Brain microvascular endothelial cell (primary cell): ENCODE measurements around the gene CAMK1D.

Source experiments
- DNase-seq: peaks from one replicate; pipeline ENCODE4 v3.0.0-alpha.2; 2020
- H3K27ac ChIP-seq: fragments of 250-450 bp; sonication (Bioruptor Pico); 2 replicates; pipeline ENCODE4 v1.5.1; 2020; ENCODE audit warnings: mild to moderate bottlenecking, moderate library complexity
- H3K27me3 ChIP-seq: fragments of 250-450 bp; sonication (Bioruptor Pico); replicated peaks from 2 replicates; pipeline ENCODE4 v1.5.1; 2020; ENCODE audit warnings: mild to moderate bottlenecking
- H3K36me3 ChIP-seq: fragments of 250-450 bp; sonication (Bioruptor Pico); replicated peaks from 2 replicates; pipeline ENCODE4 v1.5.1; 2020; ENCODE audit warnings: mild to moderate bottlenecking
- H3K4me3 ChIP-seq: 2 replicates; pipeline ENCODE4 v1.5.1; 2011; ENCODE audit warnings: low read depth, mild to moderate bottlenecking, control low read depth, low read length, moderate library complexity
- in situ Hi-C: cut with HindIII; loops from 2 replicates; pipeline ENCODE4 v1.10.0; 2017; ENCODE audit warnings: low sequenced_read_pairs, low pct_ligation_motif_present
- TF ChIP-seq, protein P1 (sequence below): IDR thresholded peaks from 2 replicates; pipeline ENCODE4 v1.5.1; 2011; ENCODE audit warnings: low read depth, mild to moderate bottlenecking, moderate library complexity, low read length, control low read depth, inconsistent platforms; ENCODE audit errors: missing control alignments

The CAMK1D gene

DNA sequence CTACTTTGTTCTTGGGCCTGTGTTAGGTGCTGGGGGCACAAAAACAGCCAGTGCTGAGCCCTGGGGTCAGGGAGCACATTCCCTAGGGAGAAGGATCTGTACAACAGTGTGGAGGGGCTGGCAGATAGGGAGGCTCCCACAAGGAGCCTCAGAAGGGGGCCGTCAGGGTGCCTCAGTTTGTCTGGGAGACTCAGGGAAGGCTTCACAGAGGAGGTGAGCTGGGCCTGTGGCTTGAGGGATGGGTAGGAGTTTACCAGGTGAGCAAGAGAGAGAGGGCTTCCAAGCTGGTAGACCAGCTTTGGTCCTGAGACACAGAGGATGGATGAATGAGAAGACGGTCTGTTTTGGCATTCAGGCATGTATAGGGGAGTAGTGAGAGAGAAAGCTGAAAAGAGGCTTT, 52.1 kb downstream of the CAMK1D start:
- TF ChIP-seq, protein P1, sequence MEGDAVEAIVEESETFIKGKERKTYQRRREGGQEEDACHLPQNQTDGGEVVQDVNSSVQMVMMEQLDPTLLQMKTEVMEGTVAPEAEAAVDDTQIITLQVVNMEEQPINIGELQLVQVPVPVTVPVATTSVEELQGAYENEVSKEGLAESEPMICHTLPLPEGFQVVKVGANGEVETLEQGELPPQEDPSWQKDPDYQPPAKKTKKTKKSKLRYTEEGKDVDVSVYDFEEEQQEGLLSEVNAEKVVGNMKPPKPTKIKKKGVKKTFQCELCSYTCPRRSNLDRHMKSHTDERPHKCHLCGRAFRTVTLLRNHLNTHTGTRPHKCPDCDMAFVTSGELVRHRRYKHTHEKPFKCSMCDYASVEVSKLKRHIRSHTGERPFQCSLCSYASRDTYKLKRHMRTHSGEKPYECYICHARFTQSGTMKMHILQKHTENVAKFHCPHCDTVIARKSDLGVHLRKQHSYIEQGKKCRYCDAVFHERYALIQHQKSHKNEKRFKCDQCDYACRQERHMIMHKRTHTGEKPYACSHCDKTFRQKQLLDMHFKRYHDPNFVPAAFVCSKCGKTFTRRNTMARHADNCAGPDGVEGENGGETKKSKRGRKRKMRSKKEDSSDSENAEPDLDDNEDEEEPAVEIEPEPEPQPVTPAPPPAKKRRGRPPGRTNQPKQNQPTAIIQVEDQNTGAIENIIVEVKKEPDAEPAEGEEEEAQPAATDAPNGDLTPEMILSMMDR: no peak
- H3K27ac ChIP-seq: peak overlapping the region; percentile 67
- in situ Hi-C loops: no loop called here
- H3K4me3 ChIP-seq: no peak overlapping the region
- H3K27me3 ChIP-seq: no peaks in the 10 kb centered on the region
- DNase-seq: no peak
- no peaks in the 10 kb centered on the region for H3K36me3 ChIP-seq

DNA sequence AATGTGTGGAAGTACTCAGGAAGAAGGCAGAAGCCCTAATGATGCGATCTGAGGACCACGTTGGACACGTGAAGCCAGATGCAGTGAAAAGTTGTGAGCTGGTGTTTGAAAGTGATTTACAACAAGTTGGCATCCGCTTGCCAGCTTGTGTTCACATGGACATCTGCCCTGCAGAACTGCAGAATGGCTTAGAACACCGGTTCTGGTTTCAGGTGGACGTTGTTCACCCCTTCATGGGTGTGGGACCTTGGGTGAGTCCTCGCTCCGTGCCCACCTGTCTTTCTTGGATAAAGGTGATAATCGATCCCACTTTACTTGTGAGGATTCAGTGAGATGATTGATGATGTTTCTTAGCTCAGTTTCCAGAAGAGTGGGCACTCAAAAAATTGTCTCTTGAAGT, 53.8 kb downstream of the CAMK1D start:
- in situ Hi-C loops: no loop called here
- DNase-seq: no peak
- H3K36me3 ChIP-seq: no peaks in the 10 kb centered on the region
- no peak overlapping the region for H3K27ac ChIP-seq
- TF ChIP-seq, protein P1: no peak
- H3K27me3 ChIP-seq: no peaks in the 10 kb centered on the region
- H3K4me3 ChIP-seq: no peak overlapping the region

DNA sequence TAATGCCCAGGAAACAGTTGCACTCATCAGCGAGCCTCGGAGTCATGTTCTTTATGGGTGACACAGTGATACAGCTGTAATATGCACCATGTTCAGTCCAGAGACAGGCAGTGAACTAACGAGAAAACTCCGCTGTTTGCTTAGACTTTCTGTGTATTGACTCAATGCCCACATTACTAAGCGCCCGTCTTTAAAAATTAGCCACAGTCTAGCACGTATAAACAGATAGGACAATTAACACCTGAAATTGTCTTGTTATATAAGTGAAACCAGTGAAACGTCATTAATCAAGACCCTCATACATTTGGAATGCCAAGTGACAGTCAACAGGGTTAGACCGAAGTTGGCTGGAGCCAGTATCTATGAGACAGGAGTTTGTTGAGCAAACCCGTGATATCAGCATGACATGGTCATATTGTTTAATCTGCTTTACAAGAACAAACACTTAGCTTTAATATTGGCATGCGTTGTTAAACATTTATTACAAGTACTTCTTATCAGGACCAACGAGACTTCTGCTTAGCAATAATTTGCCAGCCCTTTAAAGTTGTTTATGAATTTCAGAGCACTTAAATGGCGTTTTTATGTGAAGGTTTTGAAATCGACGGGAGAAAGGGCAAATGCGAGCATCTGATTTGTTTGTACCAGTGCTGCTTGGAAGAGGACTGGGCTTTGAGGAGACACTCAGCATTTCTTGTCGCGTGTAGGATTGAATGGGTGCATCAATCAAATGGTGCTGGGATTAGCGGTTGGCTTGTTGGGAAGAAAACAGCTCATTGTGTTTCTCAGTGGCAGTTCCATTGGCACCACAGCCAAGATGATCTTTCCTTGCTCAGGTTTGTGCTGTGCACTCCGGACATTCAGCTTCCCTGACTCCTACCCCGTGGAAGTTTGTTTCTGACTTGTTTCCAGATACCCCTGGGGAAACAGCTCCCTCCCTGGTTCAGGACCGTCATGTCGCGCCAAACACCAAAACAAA, 56.3 kb downstream of the CAMK1D start:
- no peaks in the 10 kb centered on the region for H3K27me3 ChIP-seq
- in situ Hi-C loops: no loop called here
- no peaks in the 10 kb centered on the region for H3K36me3 ChIP-seq
- no peak overlapping the region for H3K4me3 ChIP-seq
- TF ChIP-seq, protein P1: no peak
- no peak for DNase-seq
- no peak overlapping the region for H3K27ac ChIP-seq

DNA sequence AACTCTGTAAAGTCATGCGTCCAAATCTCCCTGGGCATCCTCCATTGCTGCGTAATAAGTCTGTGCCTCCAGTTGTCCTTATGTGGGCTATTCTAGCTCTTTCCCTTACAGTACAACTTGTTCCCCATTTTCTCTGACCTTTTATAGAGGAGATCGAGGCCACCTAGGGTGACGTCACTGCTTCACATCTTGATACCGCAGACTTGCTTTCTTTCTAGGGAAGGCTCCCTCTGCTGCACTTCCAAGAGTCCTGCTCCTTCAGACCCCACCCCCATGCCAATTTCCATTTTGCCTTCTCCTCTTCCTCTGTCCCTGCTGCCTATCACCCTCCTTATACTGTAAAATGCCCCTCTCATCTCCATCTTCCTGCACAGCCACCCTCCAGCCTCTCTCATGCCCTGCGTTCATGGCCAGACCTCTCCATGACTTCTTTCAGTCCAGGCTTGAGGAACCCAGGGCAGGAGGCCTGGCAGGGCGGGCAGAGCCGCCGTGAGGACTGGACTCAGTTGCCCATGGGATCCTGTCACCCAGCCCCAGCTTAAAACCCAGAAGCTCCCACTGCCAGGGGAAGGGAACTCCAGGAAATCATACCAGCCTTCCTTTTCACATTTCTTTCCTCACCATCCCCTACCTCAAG, 57.5 kb downstream of the CAMK1D start:
- Histone ChIP-seq H3K27me3 (no peaks in the 10 kb centered on the region), H3K27ac (no peak overlapping the region), H3K4me3 (no peak overlapping the region), H3K36me3 (no peaks in the 10 kb centered on the region)
- in situ Hi-C loops: no loop called here
- no peak for DNase-seq
- TF ChIP-seq, protein P1: no peak

DNA sequence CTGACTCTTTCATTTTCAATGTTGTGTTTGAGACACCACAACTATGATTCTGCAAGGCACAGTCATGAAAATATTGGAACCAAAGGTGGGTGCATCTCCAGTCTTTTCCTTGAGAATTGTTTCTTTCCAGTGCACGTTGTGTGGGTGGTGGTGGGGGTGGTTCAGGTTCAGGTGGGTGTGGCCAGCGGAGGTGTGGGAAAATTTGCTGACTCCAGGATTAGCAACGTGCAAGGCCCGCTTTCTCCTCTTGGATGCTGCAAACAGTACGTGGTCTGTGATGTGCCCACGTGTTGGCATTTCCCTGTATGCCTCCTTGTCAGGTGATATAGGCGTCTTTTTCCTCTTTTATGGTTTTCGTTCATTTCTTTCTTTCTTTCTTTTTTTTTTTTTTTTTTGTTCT, 59.1 kb downstream of the CAMK1D start:
- TF ChIP-seq, protein P1: no peak
- Histone ChIP-seq H3K4me3 (no peak overlapping the region), H3K36me3 (no peaks in the 10 kb centered on the region), H3K27me3 (no peaks in the 10 kb centered on the region), H3K27ac (no peak overlapping the region)
- DNase-seq: no peak
- in situ Hi-C loops: no loop called here
